ENCODE data around the gene C16orf92.
"Not testable (repeated sequence)": the region's sequence is repeated elsewhere in the genome, so short reads cannot be mapped to it uniquely, and the experiment has no call there.

Gene C16orf92

DNA sequence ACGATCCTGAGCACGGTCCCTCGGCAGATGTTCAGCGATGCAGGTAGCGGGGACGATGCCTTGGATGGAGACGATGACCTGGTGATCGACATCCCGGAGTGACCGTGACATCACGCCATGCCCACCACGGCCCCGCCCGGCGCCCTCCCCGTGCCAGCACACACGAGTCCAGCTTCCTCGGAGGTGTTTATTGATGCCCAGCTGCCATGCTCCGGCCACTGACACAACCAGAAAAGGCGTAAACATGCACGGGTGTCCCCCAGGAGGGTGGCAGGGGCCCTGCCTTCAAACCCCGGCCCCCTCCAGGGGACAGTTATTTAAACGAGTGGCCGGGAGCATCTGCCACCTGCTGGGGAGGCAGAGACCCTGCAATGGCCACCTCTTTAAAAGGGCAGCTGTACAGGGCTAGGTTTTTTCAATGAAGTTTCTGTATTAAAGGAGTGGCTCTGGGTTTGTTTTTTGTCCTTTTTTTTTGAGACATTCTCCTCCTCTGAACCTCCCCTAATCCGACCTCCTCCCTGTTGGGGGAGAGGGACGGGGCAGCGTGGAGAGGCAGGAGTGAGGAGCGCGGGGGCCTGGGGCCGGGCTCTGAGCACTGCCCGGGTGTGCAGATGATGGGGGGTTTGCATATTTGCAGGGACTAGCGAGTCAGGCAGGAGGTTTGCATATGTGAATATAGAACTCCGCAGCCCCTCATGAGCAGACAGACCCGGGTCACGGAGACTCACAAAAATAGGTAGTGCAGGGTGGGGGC, 17.5 kb upstream of the C16orf92 start:
- DNase-seq: peak; percentile 61

GRCh38 chr16:30006095-30006473, 16.9 kb upstream of the C16orf92 start:
- no peak for DNase-seq

- no peak for DNase-seq
Observed at GRCh38 chr16:30006659-30007377, 16.2 kb upstream of the C16orf92 start.

- DNase-seq: no peak
Observed at GRCh38 chr16:30007378-30007895, 15.6 kb upstream of the C16orf92 start.

- no peak for DNase-seq
Observed at GRCh38 chr16:30009085-30009862, 13.7 kb upstream of the C16orf92 start.

DNA sequence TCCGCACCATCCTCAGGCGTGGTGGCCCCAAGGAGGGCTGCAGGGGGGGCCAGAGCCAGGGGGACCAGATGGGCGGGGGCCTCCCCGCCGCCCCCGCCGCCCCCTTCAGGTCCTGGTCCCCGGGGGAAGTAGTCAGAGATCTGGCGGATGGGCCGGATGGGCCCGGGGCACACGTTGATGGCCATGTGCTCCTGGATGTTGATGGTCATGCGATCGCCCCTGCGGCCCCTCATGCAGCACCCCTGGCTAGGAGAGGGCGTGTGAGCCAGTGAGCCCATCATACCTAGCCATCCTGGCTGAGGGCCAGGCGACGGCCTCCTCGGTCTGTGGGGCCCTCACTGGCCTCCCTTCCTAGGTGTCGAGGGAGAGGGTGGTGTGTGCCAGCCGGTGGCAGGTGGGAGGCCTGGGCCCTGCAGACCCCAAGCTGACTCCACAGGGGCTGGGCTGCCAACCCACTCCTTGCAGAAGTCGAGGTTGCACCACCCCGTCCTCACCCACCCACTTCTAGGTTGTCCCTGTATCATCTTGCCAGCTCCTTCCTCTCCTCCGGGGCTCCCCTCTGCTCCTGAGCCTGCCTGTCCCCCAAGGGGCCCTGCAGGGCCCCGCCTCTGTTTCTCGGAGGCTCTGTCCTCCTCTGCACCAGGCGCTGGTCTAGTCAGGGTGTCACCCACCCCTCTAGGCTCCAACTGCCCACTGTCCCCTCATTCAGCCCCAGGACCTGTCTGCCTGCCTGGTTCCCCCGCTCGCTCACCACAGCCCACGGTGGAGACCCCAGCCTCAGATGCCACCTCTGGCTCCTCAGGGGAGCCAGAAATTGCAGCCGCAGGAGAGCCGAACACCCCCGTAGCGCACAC, 12.8 kb upstream of the C16orf92 start:
- no peak for DNase-seq

DNA sequence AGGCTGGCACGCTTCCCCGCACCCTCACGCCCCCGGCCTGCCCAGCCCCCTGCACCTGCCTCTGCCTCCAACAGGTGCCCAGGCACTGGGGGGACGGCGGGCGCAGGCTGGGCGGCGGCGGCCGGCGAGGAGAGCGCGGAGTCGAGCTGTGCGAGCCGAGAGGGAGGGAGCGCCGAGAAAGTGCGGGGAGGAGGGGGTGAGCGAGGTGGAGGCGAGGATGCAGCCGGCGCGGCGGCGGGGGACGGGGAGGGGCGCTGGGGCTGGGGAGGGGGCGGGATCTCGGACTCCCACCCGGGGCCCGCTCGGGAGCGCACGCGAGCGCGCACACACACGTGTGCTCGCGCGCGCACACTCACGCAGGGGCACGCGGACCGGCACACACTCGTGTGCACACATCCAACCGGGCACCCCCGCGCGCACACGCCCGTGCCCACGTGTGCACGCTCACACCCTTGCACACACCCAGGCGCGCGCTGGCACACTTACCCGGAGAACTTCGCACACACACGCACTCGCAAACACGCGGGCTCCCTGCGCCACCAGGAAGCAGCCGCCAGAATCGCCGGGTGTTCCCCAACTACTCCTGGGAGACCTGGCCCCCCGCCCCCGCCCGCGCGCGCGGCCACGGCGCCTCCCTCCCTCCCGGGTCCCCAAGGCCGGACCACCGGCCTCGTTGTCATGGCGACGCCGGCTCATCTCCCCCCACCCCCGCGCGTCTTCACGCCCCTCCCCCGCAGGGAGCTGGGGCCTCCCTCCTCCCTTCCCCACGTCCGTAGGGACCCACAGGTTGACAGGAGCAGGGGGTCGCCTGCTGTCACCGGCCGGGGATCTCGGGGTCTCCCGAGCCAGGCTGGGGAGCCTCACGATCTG, 11.9 kb upstream of the C16orf92 start, which contains the start of gene DOC2A:
Gene DOC2A (minus strand): TSS at position 184 of the 870 bp plus-strand sequence. CDS start 805 bp downstream, outside the sequence.
- no peak for DNase-seq

GRCh38 chr16:30011714-30012504, 11.1 kb upstream of the C16orf92 start:
- DNase-seq: no peak

DNA sequence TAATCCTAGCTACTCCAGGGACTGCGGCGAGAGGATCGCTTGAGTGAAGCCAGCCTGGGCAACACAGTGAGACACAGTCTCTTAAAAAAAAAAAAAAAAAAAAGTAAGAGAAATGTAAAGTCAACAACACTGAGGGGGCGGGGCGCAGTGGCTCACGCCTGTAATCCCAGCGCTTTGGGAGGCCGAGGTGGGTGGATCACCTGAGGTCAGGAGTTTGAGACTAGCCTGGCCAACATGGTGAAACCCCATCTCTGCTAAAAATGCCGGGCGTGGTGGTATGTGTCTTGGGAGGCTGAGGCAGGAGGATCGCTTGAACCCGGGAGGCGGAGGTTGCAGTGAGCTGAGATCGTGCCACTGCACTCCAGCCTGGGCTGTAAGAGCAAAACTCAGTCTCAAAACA, 10.4 kb upstream of the C16orf92 start:
- DNase-seq: not testable (repeated sequence)

GRCh38 chr16:30015450-30015849, 7.5 kb upstream of the C16orf92 start:
- not testable (repeated sequence) for DNase-seq

DNA sequence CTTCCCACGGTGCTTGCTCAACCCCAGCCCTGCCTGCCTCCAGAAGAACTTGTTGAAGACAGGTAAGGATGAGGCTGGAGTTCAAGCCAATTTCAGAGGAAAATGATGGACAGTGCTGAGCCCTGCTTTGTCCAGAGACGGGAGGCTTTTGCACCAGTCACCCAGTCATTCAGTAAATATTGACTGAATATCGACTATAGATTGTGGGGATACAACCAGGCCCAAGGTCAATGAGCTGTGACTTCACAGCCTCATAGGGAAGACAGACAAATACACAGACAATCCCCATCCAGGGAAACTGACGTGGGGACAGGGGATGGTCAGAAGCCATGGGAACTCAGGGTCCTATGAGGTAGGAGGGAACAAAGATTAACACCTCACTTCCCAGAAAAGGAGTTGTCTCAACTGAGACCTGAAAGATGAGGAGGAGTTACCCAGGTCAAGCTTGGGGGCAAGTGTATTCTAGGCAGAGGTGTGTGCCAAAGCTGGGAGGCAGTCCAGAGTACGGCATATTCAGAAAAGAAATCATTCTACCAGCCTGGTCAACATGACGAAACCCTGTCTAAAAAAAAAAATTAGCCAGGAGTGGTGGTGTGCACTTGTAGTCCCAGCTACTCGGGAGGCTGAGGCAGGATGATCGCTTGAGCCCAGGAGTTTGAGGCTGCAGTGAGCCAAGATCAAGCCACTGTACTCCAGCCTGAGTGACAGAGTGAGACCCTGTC, 6.3 kb upstream of the C16orf92 start:
- no peak for DNase-seq

DNA sequence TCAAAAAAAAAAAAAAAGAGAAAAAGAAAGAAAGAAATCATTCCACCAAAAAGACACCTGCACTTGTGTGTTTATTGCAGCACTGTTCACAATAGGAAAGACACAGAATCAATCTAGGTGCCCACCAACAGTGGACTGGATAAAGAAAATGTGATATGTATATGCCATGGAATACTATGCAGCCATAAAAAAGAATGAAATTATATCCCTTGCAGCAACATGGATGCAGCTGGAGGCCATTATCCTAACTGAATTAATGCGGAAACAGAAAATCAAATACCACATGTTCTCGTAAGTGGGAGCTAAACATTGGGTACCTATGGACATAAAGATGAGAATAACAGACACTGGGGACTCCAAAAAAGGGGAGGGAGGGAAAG, 5.7 kb upstream of the C16orf92 start:
- DNase-seq: no peak

- not testable (repeated sequence) for DNase-seq
Observed at GRCh38 chr16:30017937-30018336, 5.1 kb upstream of the C16orf92 start.

DNA sequence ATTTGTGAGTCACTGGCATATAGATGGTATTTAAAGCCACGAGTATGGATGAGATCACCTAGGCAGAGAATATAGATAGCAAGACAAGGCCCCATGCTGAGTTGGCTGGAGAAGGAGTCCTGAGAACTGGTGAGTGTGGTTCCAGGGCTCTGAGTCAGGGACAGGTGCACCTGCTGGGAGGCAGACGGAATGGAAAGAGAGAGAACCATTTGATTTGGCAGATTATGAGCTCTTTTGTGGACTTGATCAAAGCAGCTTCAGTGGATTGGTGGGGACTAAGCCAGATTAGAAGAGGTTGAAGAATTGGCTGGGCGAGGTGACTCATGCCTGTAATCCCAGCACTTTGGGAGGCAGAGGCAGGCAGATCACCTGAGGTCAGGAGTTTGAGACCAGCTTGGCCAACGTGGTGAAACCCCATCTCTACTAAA, 4.3 kb upstream of the C16orf92 start:
- DNase-seq: no peak

DNA sequence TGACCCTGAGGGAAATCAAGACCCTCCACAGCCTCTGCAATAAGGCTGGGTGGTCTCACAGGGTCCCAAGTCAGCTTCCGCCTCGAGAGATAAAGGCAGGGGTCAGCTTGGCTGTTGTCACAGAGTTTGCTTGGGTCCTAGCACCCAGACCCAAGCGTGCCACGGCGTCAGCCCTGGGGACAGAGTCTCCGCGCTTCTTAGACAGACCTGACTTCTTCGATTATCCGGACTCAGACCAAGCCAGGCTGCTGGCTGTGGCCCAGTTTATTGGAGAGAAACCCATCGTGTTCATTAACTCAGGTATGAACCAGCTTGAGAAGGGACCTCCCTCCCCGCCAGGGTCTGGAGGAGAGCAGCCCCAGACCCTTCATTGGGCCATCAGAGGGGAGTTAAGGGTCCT, 588 bp downstream of the C16orf92 start:
- no peak for DNase-seq

GRCh38 chr16:30024451-30024850, 1.5 kb downstream of the C16orf92 start:
- DNase-seq: no peak

- no peak for DNase-seq
Observed at GRCh38 chr16:30025156-30025555, 2.2 kb downstream of the C16orf92 start.

DNA sequence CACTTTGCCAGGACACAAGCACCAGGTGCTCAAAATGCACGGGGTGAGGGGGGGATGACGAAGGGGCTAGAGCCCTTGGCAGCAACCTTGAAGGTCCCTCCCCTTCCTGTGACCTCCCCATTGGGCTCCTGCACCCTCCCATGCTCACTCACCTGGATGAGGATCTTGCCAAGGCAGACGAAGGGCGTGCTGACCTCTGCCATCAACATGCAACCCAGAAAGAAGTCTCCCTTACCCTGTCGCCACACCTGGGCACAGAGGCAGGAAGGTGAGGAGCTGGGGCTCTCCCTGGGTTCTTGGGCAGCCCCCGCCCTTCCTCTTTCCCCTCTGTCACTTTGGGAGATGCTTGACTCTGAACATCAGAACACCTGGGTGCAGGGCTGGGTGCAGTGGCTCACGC, 2.6 kb downstream of the C16orf92 start:
- no peak for DNase-seq

GRCh38 chr16:30026449-30026848, 3.5 kb downstream of the C16orf92 start:
- no peak for DNase-seq

All from OCI-M1 (cell line).